AG08395 (cell line): Measurements from ENCODE around the gene RSU1.

Experiments used
- DNase-seq: peaks from one replicate; pipeline ENCODE4 v3.0.0; 2012; ENCODE audit warnings: mixed read lengths, low spot score

RSU1 gene

DNA sequence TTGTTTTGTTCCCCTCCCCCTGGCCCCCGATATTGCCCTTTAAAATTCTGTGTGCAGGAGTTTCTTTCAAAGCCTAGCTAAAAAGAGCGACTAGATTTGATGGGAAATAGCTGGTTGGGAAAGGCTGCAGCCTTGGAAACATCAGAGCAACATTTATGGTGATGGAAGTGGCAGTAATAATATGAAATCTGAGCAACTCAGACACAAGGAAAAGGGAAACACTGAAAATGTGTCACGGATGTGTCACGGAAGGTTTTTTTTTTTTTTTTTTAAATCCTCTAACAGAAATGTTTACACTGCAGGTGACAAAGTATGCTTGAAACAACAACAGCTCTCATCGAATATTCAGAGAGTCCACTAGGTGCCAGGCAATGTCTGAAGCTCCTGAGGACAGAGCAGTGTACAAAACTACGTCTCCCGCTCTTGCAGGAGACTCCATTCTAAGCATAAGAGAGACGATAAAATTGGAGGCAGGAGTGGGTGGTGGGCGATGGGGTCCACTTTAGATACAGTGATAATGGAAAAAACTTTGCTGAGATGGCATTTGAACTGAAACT lies 143.0 kb downstream of the RSU1 start:
- no peak for DNase-seq

DNA sequence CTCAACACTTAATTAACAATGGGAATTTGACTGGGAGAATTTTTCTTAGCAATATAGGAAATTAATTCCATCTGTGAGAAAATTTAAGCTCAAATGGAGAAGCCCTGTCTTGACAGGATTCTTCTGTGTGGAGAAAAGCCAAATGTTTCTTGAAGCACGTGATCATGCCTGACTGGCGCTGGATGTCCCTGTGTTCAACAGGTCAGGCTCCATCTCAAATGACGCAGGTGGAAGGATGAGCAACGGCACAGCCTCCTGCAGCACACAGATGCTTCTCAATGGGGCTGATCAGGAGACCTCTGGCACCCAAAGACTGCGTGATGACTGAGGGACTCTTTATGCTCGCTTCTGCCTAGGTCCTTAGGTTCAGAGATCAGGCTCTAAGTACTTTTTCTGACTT lies 143.8 kb downstream of the RSU1 start:
- no peak for DNase-seq

DNA sequence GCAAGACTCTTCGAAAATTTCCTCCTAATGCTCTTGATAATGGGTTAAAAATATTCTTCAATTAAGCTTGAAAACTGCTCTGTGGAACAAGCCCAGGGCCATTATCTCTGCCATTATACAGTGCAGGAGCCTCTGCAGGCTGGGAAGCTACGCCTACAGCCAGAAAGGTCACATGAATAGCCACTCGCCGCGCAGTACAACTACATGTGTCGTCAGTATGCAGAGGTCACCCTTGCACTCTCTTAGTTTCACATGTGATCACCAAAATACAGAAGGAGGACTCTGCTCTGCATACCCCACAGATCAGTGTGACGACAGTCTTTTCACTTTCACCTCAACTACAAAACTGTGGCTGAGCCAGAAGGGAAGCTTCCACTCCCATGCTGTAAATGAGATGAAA lies 153.8 kb downstream of the RSU1 start:
- no peak for DNase-seq

DNA sequence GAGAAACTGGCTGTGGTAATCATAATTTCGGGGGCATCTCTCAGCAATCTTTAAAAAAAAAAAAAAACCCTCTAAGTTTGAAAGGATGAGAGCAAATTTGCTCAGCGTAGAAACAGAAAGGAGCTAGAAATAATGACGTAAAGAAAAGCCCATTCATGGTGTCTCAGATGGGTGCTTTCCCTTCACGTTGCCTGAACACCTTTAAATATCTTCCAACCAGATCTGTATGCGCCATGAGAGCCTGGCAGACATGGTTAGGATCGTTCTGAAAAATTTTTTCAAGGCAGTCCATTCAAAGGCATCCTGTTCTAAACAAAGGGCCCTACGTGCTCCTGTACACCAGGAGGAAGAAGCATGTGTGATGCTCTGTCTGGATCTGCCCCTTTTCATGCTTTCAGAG lies 154.3 kb downstream of the RSU1 start:
- DNase-seq: no peak

DNA sequence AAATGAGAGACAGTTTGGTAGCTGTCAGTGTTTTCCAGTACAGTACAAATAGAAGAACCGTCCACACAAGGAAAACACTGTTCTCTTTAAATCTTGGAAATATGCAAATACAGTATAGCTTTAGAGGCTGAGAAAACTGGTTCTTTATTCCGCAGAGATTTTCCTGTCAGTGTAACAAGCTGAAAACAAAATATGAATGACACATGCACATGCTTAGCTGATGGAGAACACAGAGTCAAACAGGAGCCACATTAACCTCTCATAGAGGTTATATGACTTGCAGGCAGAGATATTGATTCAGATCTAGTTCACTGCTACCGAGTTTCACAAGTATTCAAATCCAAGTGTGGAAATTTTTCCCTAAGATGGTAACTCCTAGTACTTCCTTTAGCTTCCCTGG lies 160.3 kb downstream of the RSU1 start:
- DNase-seq: no peak

DNA sequence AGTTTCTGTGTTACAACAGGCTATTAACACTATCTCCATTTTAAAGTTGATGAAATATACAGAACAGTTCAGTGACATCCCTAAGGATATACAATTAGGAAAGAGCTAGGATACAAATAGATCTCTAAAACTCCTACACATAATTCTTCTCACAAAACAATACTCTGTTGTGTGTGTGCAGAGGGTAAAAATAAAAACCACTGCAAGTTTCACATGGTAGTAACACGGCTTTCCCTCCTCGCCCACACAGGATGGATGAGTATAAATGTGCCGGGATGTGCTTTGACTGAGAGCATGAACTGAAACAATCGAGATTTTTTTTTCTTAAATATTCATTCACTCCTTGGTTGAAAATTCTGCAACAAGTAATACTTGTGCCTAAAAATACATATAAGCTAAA lies 164.0 kb downstream of the RSU1 start:
- no peak for DNase-seq

DNA sequence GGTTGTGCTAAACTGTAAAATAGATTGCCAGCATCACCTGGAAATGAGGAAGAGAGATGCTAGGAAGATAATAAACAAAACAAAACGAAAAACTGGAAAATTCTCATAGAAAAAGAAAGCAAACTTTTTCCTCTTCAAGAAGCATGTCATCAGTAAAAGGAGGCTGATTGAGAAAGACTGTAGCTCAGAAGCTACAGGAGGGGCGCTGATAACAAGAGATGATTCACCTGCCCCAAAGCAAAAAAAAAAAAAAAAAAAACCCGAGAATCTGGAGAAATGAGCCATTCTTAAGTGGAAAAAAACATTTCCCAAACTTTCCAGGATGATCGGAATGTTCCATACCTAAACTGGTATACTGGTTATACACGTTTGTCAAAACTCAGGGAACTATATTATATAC lies 165.1 kb downstream of the RSU1 start:
- no peak for DNase-seq

DNA sequence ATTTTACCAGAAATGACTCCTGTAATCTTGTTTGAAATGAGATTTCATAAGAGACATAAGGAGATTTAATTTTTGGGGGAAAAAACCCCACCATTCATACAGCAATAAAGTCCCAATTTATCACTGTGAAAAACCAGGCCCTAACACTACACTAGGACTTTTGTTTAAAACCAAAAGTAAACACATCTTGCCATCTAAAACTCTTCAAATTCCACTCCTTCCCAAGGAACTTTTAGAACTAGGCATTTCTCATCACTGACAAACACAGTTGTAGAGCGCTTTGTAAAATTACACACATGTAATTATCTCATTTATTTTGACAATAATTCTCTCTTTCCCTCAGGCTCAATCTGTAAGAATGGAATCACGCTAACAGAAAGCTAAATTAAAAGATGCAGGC lies 167.5 kb downstream of the RSU1 start:
- DNase-seq: no peak

DNA sequence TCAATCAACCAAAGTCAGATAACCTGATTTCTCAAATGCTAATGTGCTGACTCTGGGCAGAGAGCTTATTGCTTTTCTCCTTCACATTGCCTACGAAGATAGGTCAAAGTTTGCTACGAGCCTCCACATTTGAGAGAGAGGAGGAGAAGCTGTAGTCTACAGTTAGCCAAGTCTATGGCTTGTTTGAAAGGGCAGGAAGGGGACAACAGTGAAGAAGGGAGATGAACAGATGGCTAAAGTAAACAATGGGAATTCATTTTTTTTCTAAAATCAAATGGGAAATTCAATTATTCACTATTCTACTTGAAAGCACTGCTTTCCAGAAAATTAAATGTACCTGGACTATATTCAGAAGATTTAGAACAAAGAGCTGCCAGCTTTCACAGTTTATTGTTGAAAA lies 168.9 kb downstream of the RSU1 start:
- DNase-seq: no peak

DNA sequence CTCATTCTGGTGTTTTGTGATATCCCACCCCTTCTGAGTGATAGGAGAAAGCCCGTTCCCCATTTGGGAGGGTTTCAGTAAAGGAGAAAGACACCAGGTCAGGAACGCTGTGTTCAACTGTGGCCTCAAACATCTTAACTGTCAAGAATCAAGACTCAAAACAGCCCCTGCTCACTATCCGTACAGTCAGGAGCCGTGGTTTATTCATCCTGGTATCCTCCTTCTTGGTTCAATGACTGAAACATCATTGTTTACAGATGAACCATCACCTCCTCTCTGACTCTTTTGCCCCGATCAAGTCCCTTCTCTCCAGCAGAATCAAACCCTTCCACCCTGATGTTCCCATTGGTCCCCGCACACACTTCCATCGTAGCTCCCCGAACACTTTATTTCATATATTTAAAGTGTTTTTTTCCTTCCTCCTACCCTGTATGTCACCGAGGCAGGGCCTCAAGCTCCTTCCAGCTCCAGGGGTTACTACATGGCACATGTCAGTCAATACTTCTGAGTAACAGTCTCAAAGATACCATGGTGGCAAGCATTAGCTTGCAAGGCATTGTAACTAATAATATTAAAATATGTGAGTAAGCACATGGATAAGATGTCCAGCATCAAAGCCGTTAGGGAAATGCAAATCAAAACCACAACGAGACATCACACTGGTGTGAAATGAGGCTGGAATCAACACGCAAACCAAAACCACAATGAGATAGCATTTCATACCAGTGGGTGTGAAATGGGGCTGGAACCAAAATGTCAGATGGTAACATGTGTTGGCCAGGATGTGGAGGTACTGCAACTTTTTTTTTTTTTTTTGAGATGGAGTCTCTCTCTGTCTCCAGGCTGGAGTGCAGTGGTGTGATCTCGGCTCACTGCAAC lies 170.8 kb downstream of the RSU1 start:
- no peak for DNase-seq

DNA sequence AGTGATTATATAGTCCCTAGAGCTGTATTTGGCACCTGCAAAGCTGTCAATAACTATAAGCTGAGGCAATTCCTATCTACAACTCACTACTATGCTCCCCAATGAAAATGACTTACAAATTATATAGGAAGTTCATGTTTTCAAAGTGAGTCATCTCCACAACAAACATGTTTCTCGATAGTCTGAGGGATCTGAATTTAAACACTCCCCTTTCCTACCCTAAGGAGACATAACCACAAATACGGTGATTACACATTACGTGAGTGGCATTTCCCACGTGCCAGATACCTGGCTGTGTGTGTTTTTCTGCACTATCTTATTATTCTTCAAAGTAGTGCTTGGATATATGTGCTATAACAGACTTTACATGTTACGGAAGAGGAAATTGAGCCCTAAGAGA lies 173.1 kb downstream of the RSU1 start:
- no peak for DNase-seq

DNA sequence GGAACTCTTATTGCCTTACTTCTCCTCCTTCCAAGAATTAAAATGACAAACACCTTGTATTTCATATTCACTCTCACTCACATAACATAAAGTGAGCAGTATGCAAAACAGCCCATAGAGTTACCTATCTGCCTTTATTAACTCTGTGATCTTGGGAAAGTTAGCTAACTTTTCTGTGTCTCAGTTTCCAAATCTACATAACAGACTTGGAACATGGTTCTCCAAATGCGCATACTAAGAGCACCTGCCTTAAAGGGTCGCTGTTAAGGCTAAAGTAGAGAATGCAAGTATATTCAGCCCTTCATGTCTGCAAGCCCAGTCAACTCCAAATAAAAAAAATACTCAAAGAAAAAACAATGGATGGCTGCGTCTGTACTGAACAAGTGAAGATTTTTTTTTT lies 173.7 kb downstream of the RSU1 start:
- no peak for DNase-seq

DNA sequence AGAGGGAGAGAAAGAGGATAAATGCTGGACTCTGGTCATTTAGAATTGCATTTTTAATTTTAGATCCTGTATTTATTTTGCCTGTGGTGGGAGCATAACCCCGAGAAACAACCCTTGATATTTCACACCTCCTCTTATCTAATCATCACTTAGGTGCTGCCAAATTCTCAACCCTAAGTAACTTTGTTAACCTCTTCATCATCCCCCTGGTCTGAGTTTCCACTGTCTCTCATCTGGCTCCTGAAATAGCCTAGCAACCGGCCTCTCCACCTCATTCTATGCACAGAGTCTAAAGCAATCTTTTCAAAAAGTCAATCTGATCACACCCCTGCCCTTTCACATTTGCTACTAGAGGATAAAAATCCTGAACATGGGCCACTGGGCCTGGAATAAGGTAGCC lies 177.1 kb downstream of the RSU1 start:
- no peak for DNase-seq

DNA sequence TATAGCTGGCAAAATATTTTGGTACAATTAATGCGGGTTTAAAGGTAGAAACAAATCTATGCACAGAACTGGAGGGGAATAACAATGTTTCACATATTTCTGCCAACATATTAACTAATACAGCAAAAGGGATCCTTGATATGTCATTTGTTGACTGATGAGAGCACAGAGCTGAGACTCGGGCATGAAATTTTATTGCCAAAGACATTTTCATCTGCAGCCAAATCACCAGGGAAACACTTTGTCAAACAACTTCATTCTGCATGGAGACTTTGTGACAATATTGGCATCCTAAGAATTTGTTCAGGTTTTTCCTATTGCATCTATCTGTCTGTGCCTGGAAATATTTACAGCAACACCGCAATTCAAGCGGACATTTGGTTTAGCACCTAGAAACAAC lies 177.8 kb downstream of the RSU1 start:
- DNase-seq: no peak

DNA sequence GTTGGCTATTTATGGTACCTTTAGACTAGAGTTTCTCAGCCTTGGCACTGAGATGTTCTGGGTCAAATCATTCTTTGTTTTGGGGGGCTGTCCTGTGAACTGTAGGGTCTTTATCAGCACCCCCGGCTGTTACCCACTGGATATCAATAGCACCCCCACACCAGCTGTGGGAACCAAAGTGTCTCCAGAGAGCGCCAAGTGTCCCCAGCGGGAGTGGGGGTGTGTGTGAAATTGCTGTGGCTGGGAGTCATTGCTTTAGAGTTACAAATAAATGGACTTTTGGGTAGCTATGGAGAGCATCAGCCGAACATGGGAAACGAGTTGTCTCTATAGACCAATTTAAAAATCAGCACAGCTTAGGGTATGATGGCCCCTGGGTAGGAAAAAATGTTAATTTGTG lies 184.2 kb downstream of the RSU1 start:
- no peak for DNase-seq

DNA sequence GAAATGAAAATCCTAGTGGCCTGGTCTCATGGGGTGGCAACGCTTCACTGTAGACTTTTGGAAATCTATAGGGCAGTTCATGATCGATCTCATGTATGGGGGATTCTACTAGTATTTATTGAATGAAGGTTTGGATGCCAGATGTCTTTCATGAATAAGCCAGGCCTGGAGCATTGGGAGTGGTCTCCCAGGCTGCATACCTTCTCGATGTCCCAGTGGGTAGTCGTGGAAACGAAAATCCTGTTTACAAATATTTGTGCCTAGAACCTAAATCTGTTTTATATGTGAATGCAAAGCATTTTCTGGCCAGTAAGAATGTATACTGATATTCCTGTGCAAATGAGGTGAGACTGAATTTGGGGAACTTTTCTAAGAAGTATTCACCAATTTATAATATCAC lies 190.5 kb downstream of the RSU1 start:
- DNase-seq: no peak

DNA sequence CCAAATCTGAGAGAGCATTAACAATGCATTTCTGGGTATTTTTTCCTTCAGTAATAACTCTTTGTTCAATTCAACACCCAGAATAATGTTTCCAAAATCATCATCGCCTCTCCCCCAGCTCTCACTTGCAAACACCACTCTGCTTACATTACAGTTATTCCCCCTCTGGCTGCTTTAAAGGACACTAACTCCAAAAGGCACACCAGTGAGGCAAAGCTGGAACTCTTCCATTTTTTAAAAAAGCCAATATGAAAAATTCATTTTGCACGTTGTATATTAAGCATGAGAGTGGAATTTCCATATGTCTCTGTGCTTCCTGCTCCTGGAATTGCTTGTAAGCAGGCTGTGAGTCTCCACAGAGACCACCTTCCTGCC lies 204.3 kb downstream of the RSU1 start:
- no peak for DNase-seq

DNA sequence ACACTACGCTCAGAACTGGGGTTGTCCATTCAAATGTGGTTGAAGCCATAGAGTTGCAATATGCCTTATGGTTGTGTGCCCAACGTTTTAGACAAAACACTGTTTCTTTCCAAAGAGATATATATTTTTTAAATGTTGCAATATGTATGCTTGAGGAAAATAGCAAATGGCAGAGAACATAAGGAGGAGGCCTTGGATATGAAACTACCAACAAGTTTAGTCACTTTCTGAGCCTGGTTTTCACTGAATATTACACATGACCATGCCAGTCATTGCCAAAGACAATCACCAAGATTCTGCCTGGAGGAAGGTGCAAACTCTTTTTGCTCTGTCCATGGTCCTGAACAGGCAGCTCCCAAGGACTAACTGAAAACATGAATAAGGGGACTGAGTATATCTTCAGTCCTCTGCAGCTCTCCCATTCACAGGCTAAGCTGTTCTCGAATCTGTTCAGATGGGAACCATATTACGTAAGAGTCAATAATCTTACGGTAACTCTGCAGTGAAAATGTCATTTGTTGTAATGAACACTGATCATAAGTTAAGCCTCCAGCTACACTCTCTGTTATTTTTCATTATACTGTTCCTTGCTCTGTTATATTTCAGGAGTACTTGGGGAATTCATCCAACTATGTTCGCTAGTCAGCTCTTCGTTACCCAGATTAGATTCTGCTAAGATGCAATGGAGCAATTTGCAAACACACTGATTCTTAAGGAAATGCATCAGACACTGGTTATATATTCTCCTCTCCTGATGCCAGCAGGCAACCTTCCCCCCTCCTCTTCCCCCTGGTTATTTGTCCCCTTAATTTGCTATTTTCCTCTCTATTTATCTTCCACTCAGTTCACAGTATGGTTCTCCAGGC lies 204.9 kb downstream of the RSU1 start:
- DNase-seq: peak; percentile 38

DNA sequence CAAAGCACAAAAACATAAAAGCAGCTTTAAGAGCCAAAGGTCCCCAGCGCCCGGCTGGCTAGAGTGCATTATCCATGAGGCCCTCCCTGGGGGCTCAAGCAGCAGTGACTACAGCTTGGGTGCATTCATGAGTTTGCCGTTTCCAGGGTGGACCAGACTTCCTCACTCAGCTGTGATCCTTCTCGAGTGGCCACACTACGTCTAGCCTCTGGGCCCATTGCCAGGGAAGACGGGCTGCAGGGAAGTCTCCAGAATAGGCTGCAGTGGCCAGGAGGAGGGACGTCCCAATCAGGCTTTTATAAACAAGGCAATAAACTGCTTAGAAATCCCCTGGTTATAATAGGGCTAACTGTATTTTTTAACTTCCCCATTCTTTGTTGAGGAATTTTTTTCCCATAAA lies 206.2 kb downstream of the RSU1 start:
- DNase-seq: no peak

DNA sequence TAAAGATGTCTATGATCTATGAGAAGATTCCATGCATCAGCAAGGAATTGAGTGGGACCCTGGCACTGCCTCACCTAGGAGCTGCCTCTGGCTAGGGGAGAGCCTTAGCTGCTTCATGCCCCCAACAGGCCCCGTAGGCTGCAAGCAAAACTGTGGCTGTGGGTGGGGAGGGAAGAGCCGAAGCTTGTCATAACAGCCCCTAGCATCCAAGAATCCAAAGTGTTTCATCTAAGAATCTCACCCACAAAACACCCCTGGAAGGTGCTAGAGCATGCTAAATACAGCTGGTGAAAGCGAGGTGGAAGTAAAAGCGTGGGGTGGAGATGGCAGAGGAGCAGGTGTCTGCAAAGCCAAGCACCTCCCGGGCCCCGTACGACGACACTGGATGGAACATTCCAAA lies 208.0 kb downstream of the RSU1 start:
- no peak for DNase-seq

DNA sequence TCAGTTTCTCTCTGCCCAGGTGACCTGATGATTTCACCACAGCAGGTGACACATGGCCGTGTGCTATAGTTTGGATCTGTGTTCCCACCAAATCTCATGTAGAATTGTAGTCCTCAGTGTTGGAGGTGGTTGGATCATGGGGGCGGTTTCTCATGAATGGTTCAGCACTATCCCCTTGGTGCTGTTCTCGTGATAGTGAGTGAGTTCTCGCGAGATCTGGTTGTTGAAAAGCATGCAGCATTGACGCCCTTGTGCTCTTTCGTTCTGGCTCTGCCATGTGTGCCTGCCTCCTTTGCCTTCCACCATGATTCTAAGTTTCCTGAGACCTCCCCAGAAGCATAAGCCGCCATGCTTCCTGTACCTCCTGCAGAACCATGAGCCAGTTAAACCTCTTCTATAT lies 210.3 kb downstream of the RSU1 start:
- no peak for DNase-seq

DNA sequence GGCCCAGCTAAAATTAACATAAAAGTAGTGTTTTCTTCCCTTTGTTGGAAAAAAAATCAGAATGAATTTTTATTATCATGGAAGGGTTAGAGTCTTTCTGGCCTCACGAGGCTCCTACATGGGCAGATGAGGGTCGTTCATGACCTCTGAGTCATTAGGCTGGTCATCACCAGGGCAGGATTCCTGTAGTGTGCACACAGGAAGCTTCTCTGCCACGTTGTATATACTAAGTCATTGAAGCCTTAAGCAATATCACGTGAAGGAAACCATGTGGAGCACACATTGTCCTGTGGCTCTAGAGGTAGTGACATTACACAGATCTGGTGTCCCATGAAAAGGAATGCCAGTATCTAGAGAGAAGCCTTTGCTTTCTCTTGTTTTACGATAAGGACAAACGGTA lies 210.8 kb downstream of the RSU1 start:
- peak; percentile 42 for DNase-seq

DNA sequence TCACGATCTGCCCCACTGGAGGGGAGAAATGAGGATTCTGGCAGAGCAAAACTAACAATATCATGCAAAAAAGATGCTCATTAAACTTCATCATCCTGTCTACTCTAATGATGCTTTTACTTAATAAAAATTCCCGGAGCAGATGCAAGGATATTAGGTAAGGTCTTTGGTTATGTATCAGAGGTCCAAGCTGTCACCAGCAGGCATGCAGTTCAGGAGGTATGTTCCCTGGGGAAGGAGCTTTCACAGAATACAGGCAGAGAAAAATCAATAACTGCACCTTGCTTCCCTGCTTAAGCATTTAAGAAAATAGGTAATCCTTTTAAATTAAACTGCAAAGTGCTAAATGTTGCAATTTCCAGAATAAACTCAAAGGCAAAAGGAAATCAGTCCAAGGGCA lies 213.9 kb downstream of the RSU1 start:
- DNase-seq: no peak
